Adipose tissue (tissue), 3 donors: ENCODE data around the gene SYDE1. TPM values are rescaled to one million over a fixed set of nuclear protein-coding genes. Genes with fewer than 3 reads are reported as not detected.
"Not testable (repeated sequence)": the region's sequence is repeated elsewhere in the genome, so short reads cannot be mapped to it uniquely, and the experiment has no call there.

Experiments
- H3K27ac ChIP-seq: one replicate; pipeline ENCODE4 v1.5.1; 2013; ENCODE audit warnings: low read depth, low read length
- WGBS, 3 donors: extraction: QIAGEN DNeasy Blood & Tissue Kit; methylation state at CpG; one replicate each; pipeline ENCODE4 v1.1.7; 2013; 5-methylcytosine and 5-hydroxymethylcytosine counted together
- polyA plus RNA-seq, 3 donors: library from polyadenylated mRNA; stranded (reverse); fragments of 200-250 nt; gene quantifications; one replicate each; pipeline ENCODE4 v1.2.3, GENCODE V29; 2013
- donor health status: healthy with polysubstance abuse.
- donor health status: Bipolar disorder and iron deficiency.
- donor health status: healthy.

Gene SYDE1, protein sequence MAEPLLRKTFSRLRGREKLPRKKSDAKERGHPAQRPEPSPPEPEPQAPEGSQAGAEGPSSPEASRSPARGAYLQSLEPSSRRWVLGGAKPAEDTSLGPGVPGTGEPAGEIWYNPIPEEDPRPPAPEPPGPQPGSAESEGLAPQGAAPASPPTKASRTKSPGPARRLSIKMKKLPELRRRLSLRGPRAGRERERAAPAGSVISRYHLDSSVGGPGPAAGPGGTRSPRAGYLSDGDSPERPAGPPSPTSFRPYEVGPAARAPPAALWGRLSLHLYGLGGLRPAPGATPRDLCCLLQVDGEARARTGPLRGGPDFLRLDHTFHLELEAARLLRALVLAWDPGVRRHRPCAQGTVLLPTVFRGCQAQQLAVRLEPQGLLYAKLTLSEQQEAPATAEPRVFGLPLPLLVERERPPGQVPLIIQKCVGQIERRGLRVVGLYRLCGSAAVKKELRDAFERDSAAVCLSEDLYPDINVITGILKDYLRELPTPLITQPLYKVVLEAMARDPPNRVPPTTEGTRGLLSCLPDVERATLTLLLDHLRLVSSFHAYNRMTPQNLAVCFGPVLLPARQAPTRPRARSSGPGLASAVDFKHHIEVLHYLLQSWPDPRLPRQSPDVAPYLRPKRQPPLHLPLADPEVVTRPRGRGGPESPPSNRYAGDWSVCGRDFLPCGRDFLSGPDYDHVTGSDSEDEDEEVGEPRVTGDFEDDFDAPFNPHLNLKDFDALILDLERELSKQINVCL
- 10 to 100 TPM in 2 of 3 donors, 1 to 10 TPM in 1; 3.6 to 17.7 (median 16.2) TPM for polyA plus RNA-seq

DNA sequence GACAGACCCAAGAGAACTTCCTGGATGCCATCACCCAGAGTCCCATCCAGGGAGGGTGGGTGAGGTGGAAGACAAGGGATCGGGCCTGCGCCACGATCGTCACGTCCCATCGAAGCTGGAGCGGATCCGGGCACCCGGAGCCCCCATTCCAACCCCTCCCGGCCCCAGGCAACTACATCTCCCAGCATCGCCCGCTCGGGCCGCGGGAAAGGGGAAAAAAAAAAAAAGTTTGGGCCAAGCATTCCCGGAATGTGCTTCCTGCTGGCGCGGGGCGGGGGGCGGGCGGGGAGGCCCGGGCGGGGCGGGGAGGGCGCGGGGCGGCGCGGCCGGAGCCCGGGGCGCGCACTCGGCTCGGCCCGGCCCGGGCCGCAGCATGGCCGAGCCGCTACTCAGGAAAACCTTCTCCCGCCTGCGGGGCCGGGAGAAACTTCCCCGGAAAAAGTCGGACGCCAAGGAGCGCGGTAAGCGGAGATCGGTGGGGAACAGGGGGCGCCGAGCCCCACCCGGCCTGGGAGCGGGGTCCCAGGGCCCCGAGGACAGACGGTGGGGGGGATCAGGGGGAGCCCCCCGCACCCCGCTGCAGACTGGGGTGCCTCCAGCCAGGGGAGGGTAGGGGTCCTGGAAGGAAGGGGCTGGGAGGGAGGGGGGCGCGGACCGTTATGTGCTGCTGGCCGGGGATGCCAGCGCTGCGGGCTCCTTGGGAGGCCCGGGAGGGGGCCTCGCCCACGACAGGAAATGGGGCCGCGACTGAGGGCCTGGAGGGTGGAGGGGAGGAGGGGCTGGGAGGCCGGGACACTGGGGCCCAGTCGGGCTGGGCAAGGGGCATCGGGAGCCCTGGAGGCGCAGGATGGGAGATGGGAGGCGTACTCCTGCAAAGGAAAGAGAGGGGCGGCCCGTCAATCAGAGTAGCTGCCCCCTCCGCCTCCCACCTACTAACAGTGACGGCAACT lies at the start of gene SYDE1:
Gene SYDE1 (plus strand): TSS at position 341 of the 950 bp plus-strand sequence. CDS start 33 bp downstream, at position 374.
- 1 to 4% (median 2%) methylated on average over 67 to 73 of the region's 78 CpGs for WGBS, 3 donors
- peak within 1 kb of the TSS; percentile 53 for H3K27ac ChIP-seq

DNA sequence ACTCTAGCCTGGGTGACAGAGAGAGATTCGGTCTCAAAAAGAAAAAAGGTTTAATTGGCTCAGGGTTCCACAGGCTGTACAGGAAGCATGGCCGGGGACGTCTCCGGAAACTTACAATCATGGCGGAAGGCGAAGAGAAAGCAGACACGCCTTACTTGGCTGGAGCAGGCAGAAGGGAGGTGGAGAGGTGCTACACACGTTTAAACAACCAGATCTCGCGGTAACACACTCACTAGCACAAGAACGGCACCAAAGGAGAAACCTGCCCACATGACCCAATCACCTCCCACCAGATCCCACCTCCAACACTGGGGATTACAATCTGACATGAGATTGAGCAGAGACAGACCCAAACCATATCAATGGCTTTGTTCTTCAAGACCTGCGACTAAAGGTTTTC lies 45.2 kb upstream of the SYDE1 start:
- 76 to 85% (median 82%) methylated on average over 12 of the region's 12 CpGs for WGBS, 3 donors
- H3K27ac ChIP-seq, result no peak overlapping the region

DNA sequence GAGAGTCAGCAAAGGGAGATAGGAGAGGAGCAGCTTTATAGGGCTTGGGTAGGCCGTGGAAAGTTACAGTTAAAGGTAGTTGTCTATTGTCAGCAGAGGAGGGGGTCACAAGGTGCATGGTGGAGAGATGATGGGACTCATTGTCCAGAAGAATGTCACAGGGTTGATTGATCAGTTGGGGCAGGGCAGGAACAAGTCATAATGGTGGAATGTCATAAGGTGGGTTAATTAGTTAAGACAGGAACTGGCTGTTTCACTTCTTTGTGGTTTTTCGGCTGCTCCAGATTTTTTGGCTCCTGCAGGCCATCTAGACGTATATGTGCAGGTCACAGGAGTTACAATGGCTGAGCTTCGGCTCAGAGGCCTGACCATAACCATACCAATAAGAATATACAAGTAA lies 36.8 kb upstream of the SYDE1 start:
- H3K27ac ChIP-seq, result not testable (repeated sequence)
- WGBS, 3 donors, result 63 to 71% (median 66%) methylated on average over 4 of the region's 4 CpGs

DNA sequence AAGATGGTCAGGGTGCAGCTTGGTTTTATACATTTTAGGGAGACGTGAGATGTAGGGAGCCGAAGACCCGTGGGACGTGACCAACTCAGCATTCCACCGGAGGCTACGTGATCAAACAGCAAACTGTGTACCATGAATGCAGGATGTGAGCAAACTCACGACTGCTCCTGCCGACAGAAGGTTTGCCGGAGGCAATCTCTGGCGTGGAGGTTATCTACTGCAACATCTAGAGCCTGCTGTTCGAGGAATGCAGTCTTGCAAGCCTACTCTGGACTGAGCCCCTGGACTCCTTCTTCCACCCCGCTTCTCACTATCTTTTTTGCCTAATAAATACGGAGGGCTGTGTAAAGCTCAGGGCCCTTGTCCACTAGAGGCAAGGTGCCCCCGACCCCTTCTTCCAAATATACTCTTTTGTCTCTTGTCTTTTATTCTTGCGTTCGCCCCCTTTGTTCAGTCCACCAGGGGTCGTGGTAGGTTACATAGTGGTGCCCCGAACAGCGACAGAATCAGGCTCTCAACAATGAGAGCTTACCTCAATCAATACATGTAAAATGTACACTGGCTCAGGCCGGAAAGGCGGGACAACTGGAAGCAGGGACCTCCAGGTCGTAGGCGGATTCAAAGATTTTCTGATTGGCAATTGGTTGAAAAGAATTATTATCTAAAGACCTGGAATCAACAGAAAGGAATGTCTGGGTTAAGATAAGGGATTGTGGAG lies 34.1 kb upstream of the SYDE1 start:
- H3K27ac ChIP-seq, result no peak overlapping the region
- 51 to 75% (median 73%) methylated on average over 23 of the region's 23 CpGs for WGBS, 3 donors

DNA sequence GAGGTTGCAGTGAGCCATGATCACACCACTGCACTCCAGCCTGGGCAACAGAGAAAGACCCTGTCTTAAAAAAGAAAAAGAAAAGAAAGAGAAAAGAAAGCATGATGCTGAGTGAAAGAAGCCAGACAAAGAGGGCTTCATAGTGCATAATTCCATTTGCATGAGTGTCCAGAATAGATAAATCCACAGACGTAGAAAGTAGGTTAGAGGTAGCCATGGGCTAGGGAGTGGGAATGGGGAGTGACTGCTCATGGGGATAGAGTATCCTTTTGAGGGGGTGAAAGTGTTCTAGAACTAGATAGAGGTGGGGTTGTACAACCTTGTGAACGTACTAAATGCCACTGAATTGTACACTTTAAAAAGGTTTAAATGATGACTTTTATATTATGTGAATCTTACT lies 32.8 kb upstream of the SYDE1 start:
- H3K27ac ChIP-seq, result no peak overlapping the region
- 58 to 75% (median 68%) methylated on average over 2 of the region's 2 CpGs for WGBS, 3 donors

DNA sequence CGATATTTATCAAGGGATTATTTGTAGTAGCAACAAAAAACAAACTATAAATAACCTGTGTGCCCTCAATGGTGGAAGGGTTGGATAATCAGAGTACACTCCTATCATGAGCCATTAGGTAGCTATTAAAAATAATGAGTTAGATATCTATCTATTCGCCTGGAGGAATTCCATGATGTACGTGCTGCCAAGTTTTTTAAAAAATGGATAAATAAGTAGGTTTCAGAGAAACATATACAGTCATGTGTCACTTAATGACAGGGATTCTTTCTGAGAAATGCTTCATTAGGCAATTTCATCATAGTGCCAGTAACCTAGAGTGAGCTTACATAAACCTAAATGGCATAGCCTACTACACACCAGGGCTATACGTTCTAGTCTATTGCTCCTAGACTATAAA lies 31.4 kb upstream of the SYDE1 start:
- H3K27ac ChIP-seq, result no peak overlapping the region
- WGBS, 3 donors, result 75 to 85% (median 83%) methylated on average over 4 of the region's 4 CpGs

DNA sequence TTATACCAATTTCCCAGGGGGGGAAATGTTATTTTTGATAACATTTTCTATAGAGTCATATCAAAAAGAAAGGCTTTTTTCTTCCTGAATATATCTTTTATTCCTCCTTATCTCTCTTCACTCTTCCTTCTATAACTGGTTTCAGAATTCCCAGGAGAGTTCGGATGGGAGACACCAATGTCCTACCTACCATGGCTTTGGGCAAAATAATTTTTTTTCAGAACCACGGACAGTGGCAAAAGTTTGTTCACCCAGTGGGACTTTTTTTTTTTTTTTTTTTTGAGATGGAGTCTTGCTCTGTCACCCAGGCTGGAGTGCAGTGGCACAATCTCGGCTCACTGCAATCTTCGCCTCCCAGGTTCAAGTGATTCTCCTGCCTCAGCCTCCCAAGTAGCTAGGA lies 27.2 kb upstream of the SYDE1 start:
- 53 to 68% (median 63%) methylated on average over 4 of the region's 4 CpGs for WGBS, 3 donors

DNA sequence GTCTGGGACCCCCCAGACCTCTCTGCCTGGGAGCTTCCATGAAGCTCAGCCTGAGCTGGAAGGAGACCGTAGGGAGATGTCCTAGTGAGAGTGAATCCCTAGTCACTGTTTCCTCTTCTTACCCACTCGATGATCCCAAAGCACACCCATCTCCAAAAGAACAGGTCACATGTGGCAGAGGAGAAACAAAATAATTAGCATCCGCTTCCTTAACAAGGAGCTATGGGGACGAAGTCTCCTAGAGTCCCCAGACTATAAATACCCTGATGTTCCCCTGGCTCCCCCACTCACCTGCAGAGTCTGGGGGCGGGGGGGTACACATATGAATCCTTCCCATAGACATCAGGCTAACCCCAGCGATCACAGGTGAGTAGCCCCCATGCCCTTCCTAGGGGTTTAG lies 25.3 kb upstream of the SYDE1 start, which contains the start of gene OR1I1:
Gene OR1I1 (plus strand): TSS at position 301 of the 400 bp plus-strand sequence. CDS start 4,855 bp downstream, outside the sequence.
- 56 to 71% (median 68%) methylated on average over 6 of the region's 6 CpGs for WGBS, 3 donors
- no peak within 1 kb of the TSS for H3K27ac ChIP-seq

More for the DNA sequence above, 27.2 kb upstream of the SYDE1 start:
- not testable (repeated sequence) for H3K27ac ChIP-seq

DNA sequence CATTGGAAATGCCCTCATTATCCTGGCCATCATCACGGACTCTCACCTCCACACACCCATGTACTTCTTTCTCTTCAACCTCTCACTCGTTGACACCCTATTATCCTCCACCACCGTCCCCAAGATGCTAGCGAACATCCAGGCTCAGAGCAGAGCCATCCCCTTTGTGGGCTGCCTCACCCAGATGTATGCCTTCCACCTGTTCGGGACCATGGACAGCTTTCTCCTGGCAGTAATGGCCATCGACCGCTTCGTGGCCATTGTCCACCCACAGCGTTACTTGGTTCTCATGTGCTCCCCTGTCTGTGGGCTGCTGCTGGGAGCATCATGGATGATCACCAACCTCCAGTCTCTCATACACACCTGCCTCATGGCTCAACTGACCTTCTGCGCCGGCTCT lies 20.0 kb upstream of the SYDE1 start:
- H3K27ac ChIP-seq, result no peak overlapping the region
- WGBS, 3 donors, result 74 to 80% (median 78%) methylated on average over 11 of the region's 11 CpGs

DNA sequence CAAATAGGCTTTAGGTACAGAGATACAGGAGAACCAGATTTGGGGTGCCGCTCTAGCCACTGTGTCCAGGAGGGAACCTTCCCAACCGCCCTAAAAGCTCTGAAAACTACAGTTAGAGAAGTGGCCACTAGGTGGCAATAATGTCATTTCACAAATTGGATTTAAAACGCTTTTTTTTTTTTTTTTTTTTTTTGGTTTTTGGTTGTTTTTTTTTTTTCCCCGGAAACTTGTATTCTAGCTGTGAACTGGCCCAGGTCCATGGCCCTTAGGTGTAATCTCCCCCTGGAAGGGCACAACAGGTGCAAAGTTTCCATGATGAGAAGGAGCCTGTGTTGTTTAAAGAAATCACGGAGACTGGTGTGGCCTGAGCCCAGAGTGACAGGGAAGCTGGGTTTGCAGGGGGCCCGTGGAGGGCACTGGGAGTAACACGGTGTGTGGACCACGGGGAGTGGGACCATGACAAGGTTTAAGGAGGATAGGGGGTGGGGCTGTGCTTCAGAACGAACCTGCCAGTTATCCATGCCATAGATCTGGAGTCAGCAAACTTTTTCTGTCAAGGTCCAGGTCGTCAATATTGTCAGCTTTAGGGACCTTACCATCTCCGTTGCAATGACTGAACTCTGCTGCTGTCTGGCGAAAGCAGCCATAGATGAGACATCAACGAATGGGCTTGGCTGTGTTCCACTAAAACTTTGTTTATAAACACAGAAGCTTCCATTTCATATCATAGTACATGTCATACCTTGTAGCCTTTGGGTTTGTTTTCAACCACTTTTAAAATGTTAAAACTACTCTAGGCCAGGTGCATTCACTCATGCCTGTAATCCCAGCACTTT lies 15.1 kb upstream of the SYDE1 start:
- no peak overlapping the region for H3K27ac ChIP-seq
- WGBS, 3 donors, result 11 to 22% (median 21%) methylated on average over 13 of the region's 13 CpGs

DNA sequence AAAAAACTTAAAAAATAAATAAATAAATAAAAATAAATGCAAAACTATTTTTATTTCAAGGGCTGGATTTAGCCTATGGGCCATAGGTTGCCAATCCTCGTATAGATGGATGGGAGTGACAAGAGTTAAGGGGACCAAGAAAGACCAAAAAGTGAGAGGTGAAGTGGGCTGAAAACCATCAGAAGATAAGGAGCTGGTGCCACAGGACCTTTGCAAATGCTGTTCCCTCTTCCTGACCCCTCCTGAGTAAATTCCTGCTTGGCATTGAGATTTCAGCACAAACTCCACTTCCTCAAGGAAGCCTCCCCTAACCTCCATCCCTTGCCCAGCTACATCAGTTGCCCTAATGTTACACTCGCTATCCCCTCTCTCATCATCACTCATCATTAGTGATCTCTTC lies 14.2 kb upstream of the SYDE1 start:
- H3K27ac ChIP-seq, result no peak overlapping the region
- 81 to 95% (median 84%) methylated on average over 2 of the region's 2 CpGs for WGBS, 3 donors

DNA sequence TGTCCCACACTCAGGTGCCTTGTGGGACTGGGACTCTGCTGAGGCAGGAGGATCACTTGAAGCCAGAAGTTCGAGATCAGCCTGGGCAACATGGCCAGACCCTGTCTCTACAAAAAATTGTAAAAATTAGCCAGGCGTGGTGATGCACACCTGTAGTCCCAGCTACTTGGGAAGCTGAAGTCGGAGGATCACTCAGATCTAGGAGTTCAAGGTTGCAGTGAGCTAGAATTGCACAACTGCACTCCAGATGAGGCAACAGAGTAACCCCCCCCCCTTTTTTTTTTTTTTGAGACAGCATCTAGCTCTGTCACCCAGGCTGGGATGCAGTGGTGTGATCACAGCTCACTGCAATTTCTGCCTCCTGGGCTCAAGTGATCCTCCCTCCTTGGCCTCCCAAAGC lies 11.0 kb upstream of the SYDE1 start:
- 66 to 85% (median 75%) methylated on average over 3 of the region's 3 CpGs for WGBS, 3 donors
- H3K27ac ChIP-seq, result no peak overlapping the region

DNA sequence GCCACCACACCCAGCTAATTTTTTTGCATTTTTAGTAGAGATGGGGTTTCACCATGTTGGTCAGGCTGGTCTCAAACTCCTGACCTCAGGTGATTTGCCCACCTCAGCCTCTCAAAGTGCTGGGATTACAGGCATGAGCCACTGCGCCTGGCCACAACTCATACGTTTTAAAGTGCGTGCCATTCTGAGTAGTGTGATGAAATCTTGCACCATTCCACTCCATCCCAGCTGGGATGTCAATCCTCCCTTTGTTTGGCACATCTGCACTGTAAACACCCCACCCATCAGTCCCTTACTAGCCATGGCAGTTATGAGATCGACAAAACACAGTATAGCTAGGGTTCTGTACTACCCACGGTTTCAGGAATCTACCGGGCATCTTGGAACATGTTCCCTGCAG lies 9.2 kb upstream of the SYDE1 start:
- not testable (repeated sequence) for H3K27ac ChIP-seq
- WGBS, 3 donors, result 88 to 89% (median 88%) methylated on average over 6 of the region's 6 CpGs

DNA sequence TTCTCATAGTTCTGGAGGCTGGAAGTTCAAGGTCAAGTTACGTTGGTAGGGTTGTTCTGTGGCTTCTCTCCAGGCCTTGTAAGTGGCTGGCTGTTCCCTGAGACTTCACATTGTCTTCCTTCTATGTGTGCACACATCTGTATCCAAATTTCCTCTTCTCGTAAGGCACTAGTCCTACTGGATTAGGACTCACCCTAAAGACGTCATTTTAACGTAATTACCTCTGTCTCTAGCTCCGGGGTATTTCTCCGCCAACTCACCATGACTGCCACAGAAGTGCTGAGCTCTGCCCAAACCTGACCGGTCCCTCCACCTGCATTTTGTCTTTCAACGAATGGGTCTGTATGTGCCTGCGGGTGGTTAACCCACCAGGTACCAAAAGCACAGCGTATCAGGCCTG lies 8.7 kb upstream of the SYDE1 start:
- WGBS, 3 donors, result 80 to 88% (median 88%) methylated on average over 10 of the region's 10 CpGs
- no peak overlapping the region for H3K27ac ChIP-seq

DNA sequence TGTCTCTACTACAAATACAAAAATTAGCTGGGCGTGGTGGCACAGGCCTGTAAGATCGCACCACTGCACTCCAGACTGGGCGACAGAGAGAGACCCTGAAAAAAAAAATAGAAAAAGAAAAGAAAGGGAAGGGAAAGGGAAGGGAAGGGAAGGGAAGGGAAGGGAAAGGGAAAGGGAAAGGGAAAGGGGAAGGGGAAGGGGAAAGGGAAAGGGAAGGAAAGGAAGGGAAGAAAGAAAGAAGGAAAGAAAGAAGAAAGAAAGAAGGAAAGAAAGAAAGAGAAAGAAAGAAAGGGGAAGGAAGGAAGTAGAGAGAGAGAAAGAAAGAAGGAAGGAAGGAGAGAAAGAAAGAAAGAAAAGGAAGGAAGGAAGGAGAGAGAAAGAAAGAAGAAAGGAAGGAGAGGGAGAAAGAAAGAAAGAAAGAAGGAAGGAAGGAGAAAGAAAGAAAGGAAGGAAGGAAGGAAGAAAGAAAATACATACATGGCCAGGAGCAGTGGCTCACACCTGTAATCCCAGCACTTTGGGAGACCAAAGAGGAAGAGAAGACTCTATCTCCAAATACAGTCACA lies 8.1 kb upstream of the SYDE1 start:
- 88 to 96% (median 93%) methylated on average over 3 of the region's 3 CpGs for WGBS, 3 donors
- no peak overlapping the region for H3K27ac ChIP-seq

DNA sequence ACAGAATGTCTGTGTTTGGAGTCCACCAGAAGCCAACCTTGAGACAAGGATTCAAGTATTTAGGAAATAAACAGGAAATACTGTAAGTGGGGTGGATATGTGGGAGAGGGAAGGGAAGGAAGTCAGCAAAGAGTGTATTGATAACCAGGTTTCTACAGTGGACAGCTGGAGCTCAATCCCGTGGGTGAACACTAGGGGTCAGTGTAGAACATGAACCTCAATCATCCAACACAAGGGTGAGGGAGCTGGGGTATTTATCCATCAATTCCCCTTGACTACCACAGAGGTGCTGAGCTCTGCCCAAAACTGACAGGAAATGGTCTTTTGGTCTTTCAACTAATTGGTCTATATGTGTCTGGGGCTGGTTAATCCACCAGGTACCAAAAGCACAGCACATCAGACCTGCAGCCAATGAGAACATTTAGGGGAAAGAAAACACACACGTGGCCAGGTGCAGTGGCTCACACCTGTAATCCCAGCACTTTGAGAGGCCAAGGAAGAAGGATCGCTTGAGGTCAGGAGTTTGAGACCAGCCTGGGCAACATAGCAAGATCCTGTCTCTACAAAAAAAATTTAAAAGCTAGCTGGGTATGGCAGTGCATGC lies 5.6 kb upstream of the SYDE1 start:
- WGBS, 3 donors, result 57 to 59% (median 59%) methylated on average over 3 of the region's 3 CpGs
- H3K27ac ChIP-seq, result no peak overlapping the region
